GM21390 (cell line): ENCODE measurements around the gene RNF8.

Experiments
- ATAC-seq: cut with Tn5 transposase; IDR thresholded peaks from one replicate; pipeline ENCODE4 v1.9.1; 2021; ENCODE audit not compliant: unreplicated experiment

The RNF8 gene

DNA sequence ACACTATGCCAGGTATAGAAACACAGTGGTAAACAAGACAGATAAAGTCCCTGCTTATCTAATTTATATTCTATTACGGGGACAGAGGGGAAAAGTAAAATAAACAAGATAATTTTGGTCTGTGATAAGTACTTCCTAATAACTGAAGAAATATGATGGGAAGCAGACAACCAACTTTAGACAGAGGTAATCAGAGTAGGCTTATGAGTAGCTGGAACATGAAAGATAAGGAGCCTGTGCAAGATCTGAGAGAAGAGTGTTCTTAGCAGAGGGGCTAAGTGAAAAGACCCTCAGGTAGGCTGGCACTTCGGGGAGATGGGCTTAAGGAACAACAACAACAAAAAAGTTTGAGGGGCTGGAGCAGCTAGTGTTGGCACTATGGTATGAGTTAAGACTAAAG is 4.1 kb downstream of the RNF8 start:
- ATAC-seq: no peak

DNA sequence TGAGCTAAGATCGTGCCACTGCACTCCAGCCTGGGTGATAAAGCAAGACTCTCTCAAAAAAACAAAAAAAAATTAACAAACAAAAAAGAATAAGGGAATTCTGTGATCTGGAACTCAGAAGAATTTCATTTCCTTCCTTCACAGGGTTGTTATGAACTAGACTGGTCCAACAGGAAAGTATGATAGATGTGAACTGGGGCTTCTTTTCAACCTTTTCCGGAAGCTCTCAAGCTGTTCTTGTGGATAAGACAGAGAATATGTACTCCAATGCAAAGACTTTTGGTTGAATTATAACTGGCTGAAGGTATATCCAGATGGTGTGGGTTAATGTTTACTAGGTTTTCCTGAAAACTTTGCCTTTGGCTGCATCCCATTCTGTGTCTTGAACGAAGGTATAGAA is 5.3 kb downstream of the RNF8 start:
- ATAC-seq: no peak

DNA sequence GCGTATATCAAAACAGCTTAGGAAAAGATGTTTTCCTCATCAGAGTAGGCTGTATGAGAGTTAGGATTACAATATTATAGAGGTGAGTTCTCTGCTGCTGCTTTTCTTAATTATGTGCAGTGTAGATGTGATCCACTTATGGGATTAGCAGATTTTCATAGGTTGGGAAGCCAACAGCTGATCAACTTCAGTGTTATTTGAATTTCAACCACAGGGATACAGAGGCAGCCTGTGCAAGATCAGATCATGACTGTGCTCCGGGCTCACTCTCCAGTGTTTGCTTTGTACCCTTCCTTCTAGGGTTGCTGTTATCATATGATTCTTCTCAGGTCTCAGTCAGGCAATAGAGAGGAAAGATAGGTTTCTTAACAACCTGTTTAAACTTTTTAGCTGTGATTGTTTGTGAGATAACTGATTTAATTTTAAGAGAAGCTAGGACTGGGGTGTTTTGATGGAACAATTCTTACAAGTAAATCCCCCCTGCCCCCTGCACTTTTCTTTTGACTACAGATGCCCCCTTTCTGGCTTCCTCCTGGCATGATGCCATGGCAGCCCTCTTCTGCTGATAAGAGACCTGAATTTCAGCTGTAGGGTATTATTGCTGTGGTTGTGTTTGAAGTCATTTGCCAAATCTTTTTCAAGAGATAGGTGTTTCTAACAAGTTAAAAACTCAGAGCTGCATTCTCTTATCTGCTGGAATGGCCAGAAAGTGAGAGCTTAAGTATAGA is 8.5 kb downstream of the RNF8 start:
- no peak for ATAC-seq

DNA sequence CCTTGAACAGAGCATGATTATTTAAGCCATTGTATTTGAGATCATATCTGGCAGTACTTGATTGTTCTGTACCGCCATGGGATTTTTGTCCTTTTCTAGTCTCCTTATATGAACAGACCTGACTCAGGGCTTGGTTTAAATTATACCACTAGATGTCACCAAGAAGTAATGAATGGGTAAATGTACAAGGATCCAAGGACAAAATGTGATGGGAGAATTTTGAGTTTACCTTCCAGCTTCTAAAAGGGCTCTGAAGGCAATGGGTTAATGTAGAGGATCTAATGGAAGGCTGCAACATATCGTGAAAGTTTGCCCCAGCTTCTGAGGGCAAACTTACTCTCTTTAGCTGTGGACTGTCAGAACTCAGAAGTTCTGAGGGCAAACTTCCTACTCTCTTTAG is 12.0 kb downstream of the RNF8 start:
- no peak for ATAC-seq

DNA sequence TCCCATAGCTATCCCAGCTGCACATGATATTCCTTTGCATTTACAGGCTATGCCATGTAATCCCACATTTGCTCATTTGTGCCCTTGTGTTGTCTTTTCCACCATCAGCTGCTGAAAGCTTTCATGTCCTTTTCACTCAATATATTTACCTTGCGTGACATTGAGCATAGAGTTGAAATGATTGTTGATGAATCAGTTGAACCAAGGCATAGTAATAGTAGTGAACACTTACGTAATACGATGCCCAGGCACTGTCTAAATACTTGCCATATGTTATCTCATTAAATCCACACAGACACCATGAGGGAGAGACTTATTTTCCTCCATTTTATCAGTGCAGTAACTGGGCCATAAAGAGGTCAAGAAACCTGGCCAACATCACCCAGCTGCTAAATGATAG is 13.1 kb downstream of the RNF8 start:
- no peak for ATAC-seq

DNA sequence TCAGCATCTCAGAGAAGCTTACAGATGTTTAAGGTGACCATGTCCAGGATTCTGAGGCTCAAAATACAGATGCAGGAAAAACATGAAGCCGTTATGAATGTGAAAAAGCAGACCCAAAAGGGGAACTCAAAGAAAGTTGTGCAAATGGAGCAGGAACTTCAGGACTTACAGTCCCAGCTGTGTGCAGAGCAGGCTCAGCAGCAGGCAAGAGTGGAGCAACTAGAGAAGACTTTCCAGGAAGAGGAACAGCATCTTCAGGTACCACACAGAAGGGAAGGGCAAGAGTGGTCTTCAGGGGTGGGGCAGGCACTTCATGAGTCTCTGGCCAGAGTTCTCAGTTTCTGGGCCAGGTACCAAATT is 15.2 kb downstream of the RNF8 start:
- ATAC-seq: no peak

DNA sequence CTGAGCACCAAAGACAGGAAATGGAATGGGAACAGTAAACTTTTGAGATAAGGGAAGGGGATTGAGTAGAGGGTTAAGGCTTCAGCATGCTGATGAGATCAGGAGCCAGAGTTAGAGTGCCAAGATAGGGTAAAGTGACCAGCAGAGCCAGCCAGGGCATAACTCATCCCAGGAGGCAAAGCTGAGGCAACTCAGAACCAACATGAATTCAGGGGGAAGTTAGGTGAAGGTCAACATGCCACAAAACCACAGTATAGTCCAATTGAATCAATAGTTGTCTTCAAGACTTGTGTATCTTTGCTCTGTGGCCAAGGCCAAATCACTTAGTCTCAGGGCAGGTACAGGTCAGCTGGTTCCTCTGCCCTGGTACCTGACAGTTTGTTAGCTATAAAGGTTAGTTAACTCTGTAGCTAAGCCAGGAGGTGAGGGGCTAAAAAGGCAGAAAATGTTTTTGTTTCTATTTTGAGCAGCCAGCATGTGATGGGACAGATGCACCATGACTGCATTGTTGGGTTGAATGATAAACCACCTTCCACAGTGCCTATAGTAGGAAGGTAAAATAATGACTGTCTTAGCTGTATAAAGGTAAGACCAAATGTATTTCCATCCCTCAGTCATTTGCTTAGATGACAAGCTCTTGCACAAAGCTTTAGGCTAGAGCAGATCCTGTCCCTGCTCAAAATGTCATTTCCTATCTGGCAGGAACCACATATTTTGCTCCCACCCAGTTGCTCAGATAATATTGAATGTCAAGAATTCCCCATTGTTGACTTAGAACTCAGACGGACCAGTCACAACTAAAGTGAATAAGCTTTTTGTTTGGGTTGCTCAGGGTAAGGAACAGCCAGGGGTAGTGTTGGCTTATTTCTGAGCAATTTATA is 15.8 kb downstream of the RNF8 start:
- ATAC-seq: no peak

DNA sequence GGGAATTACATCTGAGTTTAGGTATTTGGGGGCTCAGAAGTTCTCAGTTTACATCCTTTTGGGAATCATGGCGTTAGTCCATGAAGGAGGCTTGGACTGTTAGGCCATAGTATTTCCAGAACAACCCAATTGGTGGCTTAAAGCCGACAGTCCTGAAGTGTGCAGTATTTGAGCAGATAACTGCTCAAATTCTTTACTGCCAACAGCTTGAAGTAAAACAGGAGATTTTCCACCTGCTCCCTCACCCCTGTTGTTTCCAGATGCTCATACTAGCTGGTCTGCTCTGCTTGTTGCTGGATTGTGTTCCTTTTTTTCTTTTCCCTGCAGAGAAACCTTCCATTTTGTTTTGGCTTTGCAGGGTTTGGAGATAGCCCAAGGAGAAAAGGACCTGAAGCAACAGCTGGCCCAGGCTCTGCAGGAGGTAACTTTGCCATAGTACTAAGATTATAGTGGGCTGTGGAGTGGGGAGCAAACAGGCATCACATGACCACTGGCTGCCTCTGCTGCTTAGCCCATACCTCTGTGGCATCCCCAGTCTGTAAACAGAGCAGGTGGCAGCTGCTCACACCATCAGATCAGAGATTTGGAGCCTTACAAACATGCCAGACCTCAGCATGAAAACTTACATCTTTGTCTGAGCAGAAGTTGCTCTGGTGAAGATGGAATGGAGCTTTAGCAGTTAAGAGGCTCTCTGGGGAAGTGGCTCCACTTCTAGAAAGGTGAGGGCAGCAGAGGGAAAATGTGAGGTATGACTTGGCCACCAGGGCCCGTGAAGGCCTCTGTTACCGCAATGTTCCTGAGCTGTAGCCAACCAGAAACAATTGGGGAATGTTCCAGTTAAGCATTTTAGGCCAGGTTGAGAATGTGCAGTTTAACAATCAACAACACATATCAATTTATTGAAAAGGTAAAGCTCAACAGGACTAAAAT is 17.6 kb downstream of the RNF8 start:
- ATAC-seq: no peak

DNA sequence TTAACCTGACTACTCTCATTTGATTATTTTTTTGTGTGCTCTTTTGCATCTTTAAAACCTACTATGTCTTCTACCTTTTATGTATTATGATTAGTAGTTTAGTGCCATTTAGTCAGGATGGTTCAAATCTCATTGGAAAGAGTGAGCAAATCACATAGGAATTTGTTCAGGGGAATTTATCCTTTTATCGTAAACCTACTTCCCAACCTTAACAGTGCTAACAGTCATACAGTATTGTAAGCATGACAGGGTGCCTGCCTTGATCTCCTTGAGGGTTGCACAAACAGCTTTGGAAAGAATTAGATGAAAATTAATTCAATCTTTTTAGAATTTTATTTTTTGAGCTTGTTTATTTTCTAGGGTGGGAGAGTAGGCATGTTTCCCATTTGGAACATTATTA is 18.3 kb downstream of the RNF8 start:
- ATAC-seq: no peak

DNA sequence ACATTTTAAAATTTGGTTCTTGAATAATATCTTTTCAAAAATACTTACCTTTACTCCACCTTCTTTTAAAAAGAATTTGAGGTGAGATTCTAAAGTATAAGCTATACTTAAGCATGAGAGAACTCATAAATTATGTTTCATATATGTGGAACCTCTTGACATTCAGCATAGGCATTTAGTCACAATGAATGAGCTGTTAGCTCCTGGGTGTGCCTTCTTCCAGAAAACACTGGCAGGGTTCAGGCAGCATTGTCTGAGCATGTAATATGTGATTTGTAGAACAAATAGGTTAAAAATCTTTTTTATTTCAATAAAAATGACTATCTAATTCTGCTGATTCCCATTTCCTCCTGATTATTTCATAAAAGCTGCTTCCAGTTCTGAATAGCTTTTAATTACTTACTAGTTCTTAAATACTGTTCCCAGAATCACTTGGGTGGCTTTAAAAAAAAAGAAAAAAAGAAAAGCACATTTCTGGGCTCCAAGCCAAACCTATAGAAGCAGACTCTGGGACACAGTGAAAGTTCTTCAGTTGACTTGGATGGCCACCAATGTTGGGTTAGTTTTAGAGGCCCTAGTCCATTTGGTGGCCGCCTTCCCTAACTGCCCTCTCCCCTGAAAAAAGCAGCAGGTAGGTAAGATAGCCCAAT is 20.2 kb downstream of the RNF8 start:
- no peak for ATAC-seq

DNA sequence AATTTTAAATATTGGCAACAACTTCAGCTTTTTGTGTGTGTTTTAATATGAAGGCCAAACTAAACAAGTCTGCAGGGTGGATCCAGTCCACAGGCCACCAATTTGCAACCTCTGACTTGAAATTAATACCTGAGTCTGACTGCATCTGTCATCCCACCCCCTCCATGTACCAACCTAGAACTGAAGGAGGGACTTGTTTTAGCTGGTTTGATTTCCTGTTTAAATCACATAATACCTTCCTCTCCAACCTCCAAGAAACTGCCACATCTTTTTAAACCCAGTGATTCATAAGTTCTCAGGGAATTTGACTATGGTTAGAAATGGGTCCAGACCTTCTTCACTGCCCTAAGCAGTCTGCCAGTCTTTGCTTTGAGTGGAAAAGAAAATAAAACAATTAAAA is 21.6 kb downstream of the RNF8 start:
- no peak for ATAC-seq

DNA sequence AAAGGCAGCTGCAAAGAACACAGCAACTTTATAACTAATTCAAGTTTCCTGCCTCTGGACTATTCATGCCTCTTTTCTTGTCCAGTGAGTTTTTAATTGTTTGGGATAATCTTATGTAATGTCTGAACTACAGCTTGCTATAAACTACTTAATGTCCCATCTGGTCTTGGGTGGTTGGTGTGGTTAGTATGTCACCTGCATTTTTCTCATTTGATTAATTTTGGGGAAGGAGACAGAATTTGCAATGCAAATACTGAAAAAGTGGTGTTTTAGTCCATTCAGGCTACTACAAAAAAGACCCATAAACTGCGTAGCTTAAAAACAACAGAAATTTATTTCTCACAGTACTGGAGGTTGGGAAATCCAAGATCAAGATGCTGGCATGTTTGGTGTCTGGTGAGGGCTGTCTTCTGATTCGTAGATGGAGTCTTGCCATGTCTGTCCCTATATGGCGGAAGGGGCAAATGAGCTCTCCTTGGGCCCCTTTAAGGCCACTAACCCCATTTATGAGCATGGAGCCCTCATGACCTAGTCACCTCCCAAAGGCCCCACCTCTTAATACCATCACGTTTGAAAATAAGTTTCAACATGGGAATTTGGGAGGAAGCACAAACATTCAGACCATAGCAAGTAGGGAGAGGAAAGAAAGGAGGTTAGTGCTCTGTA is 22.4 kb downstream of the RNF8 start:
- ATAC-seq: no peak

DNA sequence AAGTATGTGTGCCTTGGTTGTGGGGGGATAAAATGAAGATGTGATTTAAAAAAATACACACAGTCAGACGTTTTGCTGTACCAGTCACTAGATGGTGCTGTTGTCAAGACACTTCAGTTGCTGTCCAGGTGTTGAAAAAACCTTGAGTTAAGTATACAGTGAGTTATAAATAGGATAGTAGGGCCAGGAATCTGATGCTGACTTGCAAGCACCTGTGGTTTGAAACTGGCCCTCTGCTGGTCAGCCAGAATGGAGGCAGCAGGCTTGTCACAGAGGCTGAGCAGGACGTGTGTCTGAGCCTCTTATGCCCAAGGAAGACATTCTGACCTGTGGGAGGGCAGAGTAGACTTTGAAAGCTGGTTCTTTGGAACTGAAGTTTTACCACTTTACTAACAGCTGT is 27.8 kb downstream of the RNF8 start:
- ATAC-seq: peak; percentile 40

DNA sequence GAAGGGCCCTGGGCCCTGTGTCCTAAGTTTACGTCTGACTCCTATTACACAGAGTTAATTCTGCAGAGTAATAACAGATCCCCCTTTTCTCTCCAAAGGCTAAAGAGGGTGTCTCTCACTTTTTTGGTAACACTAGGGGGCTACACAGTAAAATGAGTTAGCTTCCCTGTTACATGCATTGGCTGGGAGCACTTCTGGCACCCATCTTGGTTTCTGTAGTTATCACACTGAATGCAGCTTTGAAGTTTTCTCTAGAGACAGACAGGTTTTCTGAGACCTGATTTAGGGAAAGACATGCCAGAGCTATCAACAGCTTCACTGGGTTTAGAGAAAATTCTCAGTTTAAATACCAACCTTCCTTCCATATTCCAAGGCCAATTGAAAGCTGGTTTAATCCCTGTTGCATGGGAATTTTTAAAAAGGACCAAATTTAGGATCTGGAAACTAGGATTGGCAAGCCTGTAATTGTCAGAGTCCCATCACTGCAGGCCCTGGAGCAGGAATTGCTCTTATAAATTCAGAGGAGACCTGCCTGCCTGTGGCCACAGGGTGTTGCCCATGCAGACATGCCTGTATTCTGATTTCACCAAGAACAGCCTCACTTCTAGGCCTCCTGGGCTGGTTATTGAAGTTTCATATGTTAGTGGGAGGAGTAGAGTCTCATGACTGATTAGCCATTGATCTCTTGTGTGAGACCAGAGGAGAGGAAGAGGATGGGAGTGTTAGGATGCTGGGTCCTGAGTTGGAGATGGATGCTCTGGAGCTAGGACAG is 29.4 kb downstream of the RNF8 start:
- no peak for ATAC-seq

DNA sequence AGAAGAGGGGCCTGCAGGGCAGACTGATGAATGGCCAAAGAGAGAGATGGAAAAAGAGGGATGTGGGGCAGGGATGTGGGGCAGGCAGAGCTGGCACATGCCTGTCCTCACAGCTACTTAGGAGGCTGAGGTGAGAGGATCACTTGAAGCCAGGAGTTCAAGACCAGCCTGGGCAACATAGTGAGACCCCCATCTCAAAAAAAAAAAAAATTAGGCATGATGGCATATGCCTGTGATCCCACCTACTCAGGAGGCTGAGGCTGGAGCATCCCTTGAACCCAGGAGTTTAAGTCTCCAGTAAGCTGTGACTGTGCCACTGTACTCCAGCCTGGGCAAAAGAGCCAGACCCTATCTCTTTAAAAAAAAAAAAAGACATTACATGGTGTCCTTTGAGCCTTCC is 34.8 kb downstream of the RNF8 start:
- no peak for ATAC-seq

DNA sequence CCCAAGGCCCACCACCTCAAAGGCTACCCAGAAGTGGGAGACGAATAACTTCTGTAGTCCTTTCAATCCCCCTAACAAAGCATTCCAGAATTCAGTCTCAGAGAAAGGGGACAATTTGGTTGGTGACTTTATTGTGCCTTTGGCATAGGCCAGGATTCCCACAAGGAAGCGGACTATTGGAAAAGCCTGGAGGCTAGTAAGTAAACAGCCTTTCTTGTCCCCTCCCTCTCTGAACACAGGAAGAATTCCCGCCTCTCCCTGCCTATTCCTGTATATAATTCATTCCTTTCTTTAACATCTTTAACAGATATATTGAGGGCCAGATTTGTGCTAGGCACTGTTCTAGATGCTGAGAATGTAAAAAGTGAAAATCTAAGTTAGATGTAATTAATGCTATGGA is 36.1 kb downstream of the RNF8 start:
- no peak for ATAC-seq

DNA sequence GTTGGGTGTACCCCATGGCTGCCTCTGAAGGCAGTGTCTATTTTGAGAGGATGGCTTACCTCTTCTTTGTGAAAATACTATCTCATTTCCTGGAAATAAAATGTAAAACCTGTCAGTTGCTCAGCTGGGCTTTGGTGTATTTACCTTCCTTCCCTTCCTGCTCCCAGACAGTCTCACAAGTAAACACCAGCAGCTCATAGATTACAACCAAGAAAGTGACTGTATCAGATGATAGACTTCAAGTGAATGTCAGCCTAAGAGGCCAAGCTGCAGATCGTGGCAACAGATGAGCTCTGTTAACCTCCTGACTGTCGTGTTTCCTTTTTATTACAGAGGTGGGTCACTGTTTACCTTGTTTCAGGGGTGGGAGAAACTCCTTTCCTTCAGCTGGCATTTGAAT is 37.3 kb downstream of the RNF8 start:
- no peak for ATAC-seq

DNA sequence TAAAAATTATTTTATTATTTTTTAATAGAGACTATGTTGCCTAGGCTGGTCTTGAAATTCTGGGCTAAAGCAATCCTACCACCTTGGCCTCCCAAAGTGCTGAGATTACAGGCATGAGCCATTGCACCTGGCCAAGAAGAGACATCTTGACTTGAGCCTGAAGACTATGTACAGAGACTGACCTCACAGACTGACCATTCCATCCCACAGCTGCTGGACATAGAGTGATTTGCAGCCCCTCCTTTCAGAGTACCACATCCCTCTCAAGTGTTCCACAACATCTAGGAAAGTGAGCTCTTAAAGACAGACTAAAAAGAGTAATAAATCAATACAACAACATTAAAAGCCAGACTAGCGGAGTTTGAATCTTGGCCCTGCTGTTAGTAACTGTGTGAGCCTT is 39.0 kb downstream of the RNF8 start:
- no peak for ATAC-seq

DNA sequence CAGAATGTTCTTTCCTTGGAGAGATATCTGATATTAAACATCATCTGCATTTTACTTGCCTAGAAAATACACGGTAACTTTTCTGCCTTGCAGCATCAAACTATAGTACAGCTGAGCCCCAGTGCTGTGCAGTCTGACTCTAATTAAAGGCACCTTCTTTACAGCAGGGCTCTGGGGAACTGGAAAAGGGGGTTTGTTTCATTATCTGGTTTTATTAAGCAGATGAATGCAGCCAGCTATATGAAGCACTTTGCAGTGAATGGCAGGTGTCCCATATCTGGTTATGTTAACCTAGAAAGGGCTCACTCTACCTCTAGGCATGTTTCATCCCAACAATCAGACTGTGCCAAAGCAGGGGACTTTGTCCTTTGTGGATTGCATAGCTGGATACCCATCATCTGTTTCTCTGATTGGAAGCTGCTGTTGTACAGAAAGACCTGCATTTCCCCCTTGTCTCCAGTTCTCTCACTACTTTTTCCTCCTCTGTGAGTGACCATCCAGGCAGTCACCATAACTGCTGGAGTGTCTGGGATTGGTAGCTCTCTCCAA is 39.7 kb downstream of the RNF8 start:
- no peak for ATAC-seq
